B cell (primary cell): ENCODE measurements around the gene SLC35B2.

ENCODE experiments used
- EZH2 ChIP-seq: IDR thresholded peaks from 2 replicates; pipeline ENCODE4 v1.6.1; 2012; ENCODE audit warnings: borderline replicate concordance, low read depth, mild to moderate bottlenecking, moderate library complexity, low read length; ENCODE audit not compliant: insufficient read depth, poor library complexity, severe bottlenecking
- TF ChIP-seq, protein P1 (sequence below): fragments of 200-600 bp; IDR thresholded peaks from one replicate; pipeline ENCODE4 v1.8.0; 2022; ENCODE audit warnings: antibody characterized with exemption, mild to moderate bottlenecking

GRCh38 chr6:44302856-44303255 lies 45.5 kb upstream of the SLC35B2 start:
- TF ChIP-seq, protein P1, sequence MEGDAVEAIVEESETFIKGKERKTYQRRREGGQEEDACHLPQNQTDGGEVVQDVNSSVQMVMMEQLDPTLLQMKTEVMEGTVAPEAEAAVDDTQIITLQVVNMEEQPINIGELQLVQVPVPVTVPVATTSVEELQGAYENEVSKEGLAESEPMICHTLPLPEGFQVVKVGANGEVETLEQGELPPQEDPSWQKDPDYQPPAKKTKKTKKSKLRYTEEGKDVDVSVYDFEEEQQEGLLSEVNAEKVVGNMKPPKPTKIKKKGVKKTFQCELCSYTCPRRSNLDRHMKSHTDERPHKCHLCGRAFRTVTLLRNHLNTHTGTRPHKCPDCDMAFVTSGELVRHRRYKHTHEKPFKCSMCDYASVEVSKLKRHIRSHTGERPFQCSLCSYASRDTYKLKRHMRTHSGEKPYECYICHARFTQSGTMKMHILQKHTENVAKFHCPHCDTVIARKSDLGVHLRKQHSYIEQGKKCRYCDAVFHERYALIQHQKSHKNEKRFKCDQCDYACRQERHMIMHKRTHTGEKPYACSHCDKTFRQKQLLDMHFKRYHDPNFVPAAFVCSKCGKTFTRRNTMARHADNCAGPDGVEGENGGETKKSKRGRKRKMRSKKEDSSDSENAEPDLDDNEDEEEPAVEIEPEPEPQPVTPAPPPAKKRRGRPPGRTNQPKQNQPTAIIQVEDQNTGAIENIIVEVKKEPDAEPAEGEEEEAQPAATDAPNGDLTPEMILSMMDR: no peak
- TF ChIP-seq EZH2: no peak
